Glutamatergic neuron (in vitro differentiated cells): ENCODE data around the gene ADCY4. TPM values are rescaled to one million over a fixed set of nuclear protein-coding genes. Genes with fewer than 3 reads are reported as not detected.
A peak's percentile ranks its signal among the peaks of the same experiment; 100 is the strongest.

Experiments
- DNase-seq: peaks from one replicate; pipeline ENCODE4 v3.0.0; 2022
- H3K27ac Mint-ChIP-seq: one replicate; pipeline ENCODE4 v1.8.0; 2020; ENCODE audit warnings: mild to moderate bottlenecking, mixed read lengths, inconsistent platforms; ENCODE audit not compliant: unreplicated experiment
- H3K27me3 Mint-ChIP-seq: one replicate; pipeline ENCODE4 v1.8.0; 2020; ENCODE audit warnings: mild to moderate bottlenecking, moderate library complexity, mixed read lengths, inconsistent platforms; ENCODE audit not compliant: unreplicated experiment
- H3K36me3 Mint-ChIP-seq: one replicate; pipeline ENCODE4 v1.8.0; 2020; ENCODE audit warnings: mild to moderate bottlenecking, mixed read lengths, inconsistent platforms; ENCODE audit not compliant: unreplicated experiment
- H3K4me1 Mint-ChIP-seq: one replicate; pipeline ENCODE4 v1.8.0; 2020; ENCODE audit warnings: mild to moderate bottlenecking, low read depth, mixed read lengths, inconsistent platforms; ENCODE audit not compliant: unreplicated experiment
- H3K4me3 Mint-ChIP-seq: one replicate; pipeline ENCODE4 v1.8.0; 2020; ENCODE audit warnings: mild to moderate bottlenecking, mixed read lengths, inconsistent platforms; ENCODE audit not compliant: unreplicated experiment
- H3K9me3 Mint-ChIP-seq: one replicate; pipeline ENCODE4 v1.8.0; 2020; ENCODE audit warnings: mild to moderate bottlenecking, moderate library complexity, mixed read lengths, inconsistent platforms; ENCODE audit not compliant: unreplicated experiment
- CTCF ChIP-seq: fragments of 200-600 bp; sonication (generic); IDR thresholded peaks from one replicate; pipeline ENCODE4 v1.5.0; 2021; ENCODE audit not compliant: partially characterized antibody, unreplicated experiment
- total RNA-seq: library from RNA; stranded (reverse); fragmentation: NEBNext Ultra II Directional; extraction: Animal tissue kit (Norgen Biotek cat#: 25700); gene quantifications from one replicate; pipeline ENCODE4 v1.2.1, GENCODE V29; 2021; ENCODE audit not compliant: unreplicated experiment

Gene ADCY4
- total RNA-seq, 1 donor from 2014 or later = not detected

- TF ChIP-seq CTCF = no peak
- peaks cover 4% of the 10 kb centered on the region for H3K4me1 Mint-ChIP-seq
- peaks cover 4% of the 10 kb centered on the region for H3K36me3 Mint-ChIP-seq
- H3K4me3 Mint-ChIP-seq = peak overlapping the region; percentile 88
- H3K9me3 Mint-ChIP-seq = peaks cover 2% of the 10 kb centered on the region
- H3K27ac Mint-ChIP-seq = peak overlapping the region; percentile 75
- no peak for DNase-seq
- H3K27me3 Mint-ChIP-seq = peaks cover 13% of the 10 kb centered on the region
Observed at GRCh38 chr14:24270537-24271133, 64.2 kb downstream of the ADCY4 start.

- Mint-ChIP-seq H3K36me3 (peaks cover 4% of the 10 kb centered on the region), H3K4me3 (peak overlapping the region; percentile 88), H3K9me3 (peaks cover 2% of the 10 kb centered on the region), H3K27ac (no peak overlapping the region), H3K4me1 (peaks cover 4% of the 10 kb centered on the region), H3K27me3 (peaks cover 13% of the 10 kb centered on the region)
- no peak for TF ChIP-seq CTCF
- no peak for DNase-seq
Observed at GRCh38 chr14:24269910-24270536, 64.8 kb downstream of the ADCY4 start.

GRCh38 chr14:24269368-24269767 is 65.5 kb downstream of the ADCY4 start:
- no peak overlapping the region for H3K27ac Mint-ChIP-seq
- H3K4me3 Mint-ChIP-seq = no peak overlapping the region
- peaks cover 2% of the 10 kb centered on the region for H3K9me3 Mint-ChIP-seq
- peaks cover 4% of the 10 kb centered on the region for H3K36me3 Mint-ChIP-seq
- DNase-seq = no peak
- TF ChIP-seq CTCF = no peak
- H3K27me3 Mint-ChIP-seq = peaks cover 13% of the 10 kb centered on the region
- H3K4me1 Mint-ChIP-seq = peaks cover 4% of the 10 kb centered on the region

Other genes starting within 250 kb of the ADCY4 start
- 99.9 TPM for gene PCK2, start 240.8 kb downstream of the ADCY4 start, total RNA-seq
- gene DCAF11, start 220.3 kb downstream of the ADCY4 start, total RNA-seq = 54.1 TPM
- 3.7 TPM for gene NRL, start 220.1 kb downstream of the ADCY4 start, total RNA-seq
- 0.66 TPM for gene FITM1, start 204.4 kb downstream of the ADCY4 start, total RNA-seq
- 35.7 TPM for gene PSME1, start 198.9 kb downstream of the ADCY4 start, total RNA-seq
- 18.1 TPM for gene EMC9, start 193.5 kb downstream of the ADCY4 start, total RNA-seq
- 58.9 TPM for gene PSME2, start 188.5 kb downstream of the ADCY4 start, total RNA-seq
- gene RNF31, start 187.6 kb downstream of the ADCY4 start, total RNA-seq = 88.2 TPM
- 31.0 TPM for gene IRF9, start 173.8 kb downstream of the ADCY4 start, total RNA-seq
- gene REC8, start 163.0 kb downstream of the ADCY4 start, total RNA-seq = 136 TPM
- 25.5 TPM for gene IPO4, start 146.3 kb downstream of the ADCY4 start, total RNA-seq
- 35.0 TPM for gene TM9SF1, start 139.6 kb downstream of the ADCY4 start, total RNA-seq
- gene TSSK4, start 129.4 kb downstream of the ADCY4 start, total RNA-seq = not detected
- gene CHMP4A, start 121.6 kb downstream of the ADCY4 start, total RNA-seq = 32.4 TPM
- 25.5 TPM for gene MDP1, start 119.0 kb downstream of the ADCY4 start, total RNA-seq
- 169 TPM for gene NEDD8, start 102.7 kb downstream of the ADCY4 start, total RNA-seq
- gene GMPR2, start 102.1 kb downstream of the ADCY4 start, total RNA-seq = 55.8 TPM
- 67.0 TPM for gene TINF2, start 92.4 kb downstream of the ADCY4 start, total RNA-seq
- 4.2 TPM for gene TGM1, start 71.9 kb downstream of the ADCY4 start, total RNA-seq
- 30.3 TPM for gene RABGGTA, start 63.5 kb downstream of the ADCY4 start, total RNA-seq
- gene DHRS1, start 35.3 kb downstream of the ADCY4 start, total RNA-seq = 25.1 TPM
- gene NOP9, start 35.2 kb downstream of the ADCY4 start, total RNA-seq = 29.2 TPM
- 1.8 TPM for gene CIDEB, start 27.1 kb downstream of the ADCY4 start, total RNA-seq
- gene LTB4R2, start 24.9 kb downstream of the ADCY4 start, total RNA-seq = 8.9 TPM
- 7.1 TPM for gene LTB4R, start 23.6 kb downstream of the ADCY4 start, total RNA-seq
- gene RIPK3, start 4.9 kb upstream of the ADCY4 start, total RNA-seq = not detected
- gene NFATC4, start 33.1 kb upstream of the ADCY4 start, total RNA-seq = 11.4 TPM
- gene NYNRIN, start 63.9 kb upstream of the ADCY4 start, total RNA-seq = 33.5 TPM
- 0.51 TPM for gene CBLN3, start 94.6 kb upstream of the ADCY4 start, total RNA-seq
- 28.9 TPM for gene KHNYN, start 94.9 kb upstream of the ADCY4 start, total RNA-seq
- gene SDR39U1, start 107.7 kb upstream of the ADCY4 start, total RNA-seq = 70.4 TPM
- gene CMA1, start 173.2 kb upstream of the ADCY4 start, total RNA-seq = not detected
- not detected for gene CTSG, start 241.2 kb upstream of the ADCY4 start, total RNA-seq